Activated T-cell treated with anti-CD3 and anti-CD28 coated beads, Interleukin-2, amount 50 U/mL, for 1 hour (primary cell): ENCODE data around the gene PITPNM1.
A peak's percentile ranks its signal among the peaks of the same experiment; 100 is the strongest.
"Not testable (repeated sequence)": the region's sequence is repeated elsewhere in the genome, so short reads cannot be mapped to it uniquely, and the experiment has no call there.

Source experiments
- DNase-seq: peaks from one replicate; pipeline ENCODE4 v3.0.0-alpha.2; 2020

Gene PITPNM1

DNA sequence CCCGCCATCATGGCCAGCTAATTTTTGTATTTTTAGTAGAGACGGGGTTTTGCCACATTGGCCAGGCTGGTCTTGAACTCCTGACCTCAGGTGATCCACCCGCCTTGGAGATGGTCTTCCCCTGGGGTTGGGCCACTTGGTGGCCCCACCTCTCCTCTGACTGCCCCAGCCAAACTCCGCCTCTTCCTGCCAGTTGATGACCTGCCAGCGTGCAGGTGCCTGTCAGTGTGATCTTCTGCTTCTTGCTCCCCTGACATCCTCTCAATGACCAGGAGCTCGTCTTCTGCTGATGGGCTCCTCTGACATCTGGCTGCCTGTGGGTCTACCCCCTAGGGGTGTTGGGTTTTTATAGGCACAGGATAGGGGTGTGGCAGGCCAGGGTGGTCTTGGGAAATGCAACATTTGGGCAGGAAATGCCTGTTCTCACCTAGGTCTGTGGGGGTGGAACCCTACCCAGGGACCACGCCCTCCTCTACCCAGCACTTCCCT is 19.2 kb downstream of the PITPNM1 start:
- not testable (repeated sequence) for DNase-seq

DNA sequence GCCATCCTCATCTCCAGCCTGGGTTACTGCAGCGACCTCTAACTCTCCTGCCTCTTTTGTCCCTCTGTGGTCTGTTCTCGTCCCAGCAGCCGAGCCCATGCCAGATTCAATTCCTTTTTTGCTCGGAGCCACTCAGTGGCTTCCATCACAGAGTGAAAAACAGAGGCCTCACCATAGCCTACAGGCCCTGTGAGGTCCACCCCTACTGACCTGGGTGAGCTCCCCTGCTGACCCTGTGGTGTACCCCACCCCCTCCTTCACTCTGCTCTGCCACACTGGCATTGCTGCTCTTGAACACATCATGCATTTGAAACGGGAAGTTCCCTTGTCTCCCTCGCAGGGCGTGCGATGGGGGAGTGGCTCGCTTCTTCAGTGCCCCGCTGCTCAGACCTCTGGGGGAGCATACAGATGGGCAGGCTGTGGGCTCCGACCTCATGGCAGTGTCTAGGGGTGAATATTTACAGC is 20.3 kb downstream of the PITPNM1 start:
- peak; percentile 64 for DNase-seq

DNA sequence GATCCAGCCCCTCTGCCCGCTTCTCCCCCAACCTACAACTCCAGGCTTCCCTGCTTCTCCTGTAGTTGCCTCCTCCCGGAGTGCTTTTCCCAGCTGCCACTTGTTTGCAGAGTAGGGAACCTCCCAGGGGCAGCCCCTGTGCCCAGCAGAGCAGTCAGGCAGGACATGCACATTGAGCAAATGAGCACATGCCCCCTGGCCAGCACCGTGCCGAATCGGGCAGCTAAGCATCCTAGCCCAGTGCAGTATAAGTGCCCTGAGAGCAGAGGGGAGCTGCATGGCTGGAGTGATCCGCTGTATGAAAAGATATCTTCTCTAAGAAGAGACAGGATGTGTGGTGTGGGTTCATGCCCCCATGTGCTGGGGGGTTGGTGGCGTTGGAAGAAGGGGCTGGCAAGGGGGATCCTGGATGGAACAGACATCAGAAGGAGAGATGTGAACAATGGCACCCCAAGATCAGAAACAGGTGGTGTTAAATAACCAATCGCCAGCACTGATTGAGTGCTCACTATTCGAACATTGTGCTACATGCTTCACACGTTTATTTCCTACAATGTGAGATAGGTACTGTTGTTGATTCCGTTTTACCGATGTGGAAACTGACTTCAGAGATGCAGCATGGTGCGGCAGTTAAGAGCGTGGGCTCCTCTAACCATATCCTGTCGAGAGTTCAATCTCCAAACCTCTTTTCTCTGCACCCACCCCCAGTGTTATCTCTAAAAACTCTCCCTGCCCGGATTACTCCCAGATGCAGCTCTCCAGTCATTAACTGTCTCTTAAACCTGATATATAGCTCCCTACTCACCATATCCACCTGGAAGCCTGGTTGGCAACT is 21.1 kb downstream of the PITPNM1 start:
- DNase-seq = peak; percentile 49

DNA sequence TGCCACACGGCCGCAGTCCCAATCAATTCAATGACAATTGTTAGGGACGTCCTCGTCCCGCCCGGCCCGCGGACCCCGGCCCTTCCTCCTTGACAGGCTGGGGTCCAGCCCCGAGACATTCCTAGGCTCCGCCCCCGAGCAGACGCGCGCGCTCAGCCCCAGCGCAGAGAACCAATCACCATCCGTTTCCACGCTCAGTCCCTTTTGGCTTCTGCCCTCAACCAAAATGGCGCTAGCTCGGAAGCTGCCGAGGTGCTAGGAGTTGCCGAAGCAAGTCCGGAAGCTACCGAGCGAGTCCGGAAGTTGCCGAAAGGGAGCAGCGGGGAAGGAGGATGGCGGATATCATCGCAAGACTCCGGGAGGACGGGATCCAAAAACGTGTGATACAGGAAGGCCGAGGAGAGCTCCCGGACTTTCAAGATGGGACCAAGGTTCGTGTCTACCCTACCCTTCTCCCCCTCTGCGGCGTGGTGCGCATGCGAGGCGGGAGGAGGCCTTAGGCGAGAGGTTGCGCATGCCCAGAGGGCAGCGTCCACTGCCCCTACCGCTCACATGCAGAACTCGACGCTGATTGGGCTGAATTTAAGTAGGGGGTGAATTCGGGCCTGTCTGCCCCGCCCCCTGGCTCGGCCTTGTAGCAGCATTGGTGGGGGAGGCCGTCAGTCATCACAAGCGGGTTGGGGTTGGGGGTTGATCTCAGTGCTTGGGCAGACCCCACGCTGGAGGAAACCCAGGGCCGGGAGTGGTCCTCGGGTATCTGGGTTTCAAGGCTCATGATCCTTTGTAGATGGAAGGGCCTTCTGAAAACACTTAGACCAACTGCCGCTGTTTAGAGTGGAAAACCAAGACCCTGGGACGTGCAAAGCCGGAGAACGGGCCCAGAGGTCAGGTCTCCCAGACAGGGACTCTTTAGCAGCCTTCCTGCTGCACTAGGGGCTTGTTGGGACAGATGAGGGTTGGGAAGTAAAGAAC is 22.1 kb downstream of the PITPNM1 start, which contains the start of gene AIP:
Gene AIP, plus strand, starts transcription at position 200 of the 972 bp plus-strand sequence. Its CDS starts 133 bp downstream, at position 333.
- peak; percentile 95 for DNase-seq

DNA sequence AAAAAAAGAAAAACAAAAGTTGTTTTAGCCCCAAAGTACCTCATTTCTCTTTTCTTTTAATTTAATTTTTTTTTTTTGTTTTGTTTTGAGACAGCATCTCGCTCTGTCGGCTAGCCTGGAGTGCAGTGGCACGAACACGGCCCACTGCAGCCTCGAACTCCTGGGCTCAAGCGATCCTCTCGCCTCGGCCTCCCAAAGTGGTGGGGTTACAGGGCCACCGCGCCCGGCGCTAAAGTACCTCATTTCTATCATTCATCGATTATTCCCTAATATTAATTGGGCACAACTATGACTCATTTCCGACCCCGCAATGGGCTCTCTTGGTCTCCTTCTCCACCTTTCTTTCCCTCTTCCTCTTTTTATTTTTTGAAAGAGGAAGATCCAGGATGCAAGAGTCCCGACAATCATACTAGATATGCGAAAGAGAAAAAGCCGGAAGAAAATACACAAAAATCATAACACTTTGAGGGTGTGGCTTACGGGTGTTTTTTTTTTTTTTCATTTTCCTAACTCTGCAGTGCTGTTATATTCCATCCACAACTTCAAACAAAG is 22.8 kb downstream of the PITPNM1 start:
- DNase-seq = no peak

DNA sequence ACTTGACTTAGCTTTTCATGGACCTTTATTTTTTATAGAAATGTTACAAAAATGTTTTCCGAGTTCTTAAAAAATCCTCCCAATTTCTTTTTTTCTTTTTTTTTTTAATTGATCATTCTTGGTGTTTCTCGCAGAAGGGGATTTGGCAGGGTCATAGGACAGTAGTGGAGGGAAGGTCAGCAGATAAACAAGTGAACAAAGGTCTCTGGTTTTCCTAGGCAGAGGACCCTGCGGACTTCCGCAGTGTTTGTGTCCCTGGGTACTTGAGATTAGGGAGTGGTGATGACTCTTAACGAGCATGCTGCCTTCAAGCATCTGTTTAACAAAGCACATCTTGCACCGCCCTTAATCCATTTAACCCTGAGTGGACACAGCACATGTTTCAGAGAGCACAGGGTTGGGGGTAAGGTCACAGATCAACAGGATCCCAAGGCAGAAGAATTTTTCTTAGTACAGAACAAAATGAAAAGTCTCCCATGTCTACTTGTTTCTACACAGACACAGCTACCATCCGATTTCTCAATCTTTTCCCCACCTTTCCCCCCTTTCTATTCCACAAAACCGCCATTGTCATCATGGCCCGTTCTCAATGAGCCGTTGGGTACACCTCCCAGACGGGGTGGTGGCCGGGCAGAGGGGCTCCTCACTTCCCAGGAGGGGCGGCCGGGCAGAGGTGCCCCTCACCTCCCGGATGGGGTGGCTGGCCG is 27.7 kb downstream of the PITPNM1 start:
- not testable (repeated sequence) for DNase-seq

DNA sequence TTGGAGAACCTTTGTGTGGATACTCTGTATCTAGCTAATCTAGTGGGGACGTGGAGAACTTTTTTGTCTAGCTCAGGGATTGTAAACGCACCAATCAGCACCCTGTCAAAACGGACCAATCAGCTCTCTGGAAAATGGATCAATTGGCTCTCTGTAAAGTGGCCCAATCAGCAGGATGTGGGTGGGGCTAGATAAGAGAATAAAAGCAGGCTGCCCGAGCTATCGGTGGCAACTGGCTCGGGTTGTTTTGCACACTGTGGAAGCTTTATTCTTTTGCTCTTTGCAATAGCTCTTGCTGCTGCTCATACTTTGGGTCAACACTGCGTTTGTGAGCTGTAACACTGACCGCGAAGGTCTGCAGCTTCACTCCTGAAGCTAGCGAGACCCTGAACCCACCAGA is 28.5 kb downstream of the PITPNM1 start:
- not testable (repeated sequence) for DNase-seq

DNA sequence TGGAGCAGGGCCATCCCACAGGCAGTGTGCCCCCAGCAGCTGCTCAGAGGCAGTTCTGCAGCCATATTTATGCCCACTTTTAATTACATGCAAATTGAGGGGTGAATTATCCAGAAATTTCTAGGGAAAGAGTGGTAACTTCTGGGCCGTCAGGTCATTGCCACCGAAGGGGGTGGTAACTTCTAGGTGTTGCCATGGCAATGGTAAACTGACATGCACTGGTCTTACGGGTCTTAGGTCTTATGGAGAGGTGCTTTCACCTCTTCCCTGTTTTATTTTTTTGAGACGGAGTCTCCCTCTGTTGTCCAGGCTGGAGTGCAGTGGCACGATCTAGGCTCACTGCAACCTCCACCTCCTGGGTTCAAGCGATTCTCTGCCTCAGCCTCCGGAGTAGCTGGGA is 32.3 kb downstream of the PITPNM1 start:
- no peak for DNase-seq

DNA sequence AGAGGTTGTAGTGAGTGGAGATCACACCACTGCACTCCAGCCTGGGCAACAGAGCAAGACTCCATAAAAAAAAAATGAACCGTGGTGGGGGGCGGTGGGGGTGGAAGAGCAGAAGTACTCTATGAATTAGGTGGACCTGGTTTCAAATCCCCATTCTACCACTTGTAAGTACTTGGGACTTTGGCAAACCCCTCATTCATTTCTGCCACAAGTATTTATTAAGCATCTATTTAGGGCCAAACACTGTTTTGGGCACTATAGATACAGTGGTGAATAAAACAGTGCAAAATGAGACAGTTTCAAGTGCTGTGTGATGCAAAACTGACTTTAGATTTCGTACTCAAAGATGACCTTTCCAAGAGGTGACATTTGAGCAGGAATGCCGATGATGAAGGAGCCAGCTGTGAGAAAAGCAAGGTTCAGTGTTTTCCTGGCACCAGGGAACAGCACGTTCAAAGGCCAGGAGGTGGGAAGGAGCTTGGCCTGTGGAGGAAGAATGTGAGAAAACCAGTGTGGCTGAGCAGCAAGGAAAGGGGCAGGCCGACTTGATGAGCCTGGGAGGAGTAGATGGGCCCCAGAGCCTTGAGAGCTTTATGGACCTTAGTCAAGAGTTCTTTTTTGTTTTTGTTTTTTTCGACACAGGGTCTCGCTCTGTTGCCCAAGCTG is 34.7 kb downstream of the PITPNM1 start:
- no peak for DNase-seq

DNA sequence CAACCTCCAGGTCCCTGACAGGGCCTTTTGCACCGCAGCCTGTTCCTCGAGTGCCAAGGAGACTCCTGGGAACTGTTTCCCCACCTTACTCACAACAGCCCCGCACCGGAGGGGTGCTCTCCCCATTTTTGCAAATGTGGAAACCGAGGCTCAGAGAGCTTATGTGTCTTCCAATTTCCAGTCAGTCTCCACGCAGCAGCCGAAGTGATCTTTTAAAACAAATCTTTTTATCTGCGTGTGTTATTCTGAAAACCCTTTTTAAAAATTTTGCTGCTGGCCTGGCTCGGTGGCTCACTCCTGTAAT is 35.7 kb downstream of the PITPNM1 start:
- DNase-seq = no peak

DNA sequence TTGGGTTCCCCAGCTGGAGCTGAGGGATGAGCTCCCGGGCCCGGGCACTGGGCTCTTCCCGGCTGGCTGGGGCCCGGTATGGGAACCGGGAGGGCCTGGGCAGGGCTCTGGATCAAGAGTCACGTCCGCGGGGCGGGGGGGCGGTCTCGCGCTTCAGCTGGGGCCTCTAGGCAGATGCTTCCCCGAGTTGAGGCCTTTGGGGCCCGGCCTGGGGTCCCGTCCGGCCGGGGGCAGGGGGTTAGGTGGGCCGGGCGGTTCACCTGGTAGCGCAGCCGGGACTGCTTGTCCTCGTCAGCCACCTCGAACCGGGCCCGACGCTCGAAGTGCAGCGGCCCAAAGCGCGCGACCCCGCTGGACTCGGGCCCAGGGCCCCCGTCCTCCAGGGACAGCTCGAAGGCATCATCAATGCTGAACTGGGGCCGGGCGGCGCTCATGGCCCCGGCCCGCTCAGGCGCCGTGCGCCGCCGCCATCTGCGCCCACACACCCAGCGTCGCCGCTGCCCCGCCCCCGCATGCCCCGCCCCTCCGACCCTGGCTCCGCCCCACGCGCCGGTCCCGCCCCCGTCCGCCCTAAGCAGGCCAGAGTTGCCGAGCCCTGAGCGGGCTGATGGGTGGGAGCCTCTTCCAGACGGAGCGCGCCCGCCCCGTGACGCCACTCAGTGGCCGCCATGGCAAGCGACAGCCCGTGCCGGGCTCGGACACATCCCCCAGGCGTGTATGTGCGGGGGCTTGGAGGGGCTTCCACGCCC is 36.2 kb downstream of the PITPNM1 start, which contains the start of gene TMEM134:
Gene TMEM134, minus strand, starts transcription at position 493 of the 749 bp plus-strand sequence. Its CDS starts 59 bp downstream, at position 434.
- peak; percentile 93 for DNase-seq

DNA sequence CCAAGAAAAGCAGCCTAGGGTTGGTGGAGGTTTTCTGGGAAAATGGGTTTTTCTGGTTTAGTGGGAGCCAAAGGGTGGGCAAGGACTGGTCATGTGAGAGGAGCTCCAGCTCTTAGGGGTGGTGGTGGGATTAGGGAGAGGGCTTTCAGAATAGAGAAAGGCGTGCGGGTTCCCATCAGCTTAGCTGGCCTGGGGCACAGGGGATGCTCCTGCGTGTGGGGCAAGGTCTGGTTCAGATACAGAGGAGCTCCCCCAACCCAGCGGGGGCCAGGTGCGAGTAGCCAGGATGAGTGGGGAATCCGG is 36.8 kb downstream of the PITPNM1 start:
- DNase-seq = no peak

DNA sequence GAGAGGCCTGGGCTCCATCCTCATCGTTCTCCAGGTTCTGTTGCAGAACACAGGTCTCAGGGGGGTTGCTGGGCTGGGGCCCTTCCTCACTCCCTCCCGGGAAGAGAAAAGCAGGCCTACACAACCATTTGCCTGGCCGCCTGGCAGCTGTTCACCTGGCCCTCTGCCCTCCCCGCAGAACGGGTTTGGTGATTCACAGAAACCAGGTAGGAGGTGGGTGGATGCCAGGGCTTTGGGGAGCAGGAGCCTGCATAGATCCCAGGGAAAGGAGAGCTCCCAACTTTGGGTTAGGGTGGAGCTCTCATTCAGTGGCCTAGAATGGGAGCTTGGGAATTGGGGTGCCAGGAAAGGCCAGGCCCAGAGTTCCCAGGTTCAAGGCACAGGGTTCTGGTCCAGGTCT is 37.1 kb downstream of the PITPNM1 start:
- DNase-seq = no peak

DNA sequence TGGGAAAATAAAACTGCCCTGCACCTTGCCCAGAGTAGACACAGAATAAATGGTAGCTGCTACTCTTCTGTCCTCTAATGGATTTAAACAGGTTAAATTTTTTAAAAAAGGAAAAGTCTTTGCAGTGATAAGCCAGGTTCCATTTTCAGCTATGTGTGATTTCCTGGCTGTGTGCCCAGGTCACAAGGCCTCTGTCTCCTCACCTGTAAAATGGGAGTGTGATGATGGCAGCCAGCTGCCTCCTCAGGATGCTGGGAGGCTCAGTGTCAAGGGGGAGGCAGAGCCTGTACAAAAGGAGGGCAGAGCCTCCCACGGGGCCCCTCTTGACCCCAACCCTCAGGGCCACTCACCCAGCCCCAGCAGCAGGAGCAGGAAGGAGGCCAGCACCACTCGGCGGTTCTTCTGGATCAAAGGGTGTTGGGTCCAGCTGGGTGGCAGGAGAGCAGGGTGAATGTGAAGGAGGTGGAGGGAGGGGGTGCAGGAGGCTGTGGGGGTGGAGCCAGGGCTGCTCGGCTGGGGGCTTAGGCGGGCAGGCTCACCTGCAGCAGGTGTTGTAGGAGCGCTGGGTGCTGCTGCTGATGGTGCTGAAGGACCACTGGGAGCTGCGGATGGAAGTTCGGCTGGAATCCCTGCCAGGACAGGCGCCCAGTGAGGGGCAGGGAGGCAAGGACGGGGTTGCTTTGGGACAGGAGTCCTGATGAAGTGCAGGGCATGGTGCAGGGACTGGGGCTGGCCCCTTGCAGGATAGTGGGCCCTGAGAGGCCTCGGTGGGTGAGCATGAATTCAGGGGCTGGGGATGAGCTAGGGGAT is 38.0 kb downstream of the PITPNM1 start:
- no peak for DNase-seq

DNA sequence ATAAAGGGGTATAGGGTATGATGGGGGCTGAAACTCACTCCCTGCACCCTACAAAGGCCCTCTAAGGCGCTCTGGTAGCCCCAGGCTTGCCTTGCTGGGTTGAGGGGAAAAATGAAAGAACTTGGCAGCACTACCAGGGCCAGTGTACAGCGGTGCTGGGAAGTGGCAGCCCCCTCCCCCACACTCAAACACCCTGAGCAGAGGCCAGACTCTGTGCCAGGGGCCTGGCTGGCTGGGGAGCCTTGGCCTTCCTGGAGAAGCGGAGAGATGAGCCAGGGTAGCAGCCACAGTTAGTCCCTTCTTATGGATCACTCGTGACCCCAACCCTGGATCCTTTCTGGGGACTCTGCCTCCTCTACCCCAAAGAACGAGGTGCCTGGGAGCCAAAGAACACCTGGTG is 38.8 kb downstream of the PITPNM1 start:
- no peak for DNase-seq

DNA sequence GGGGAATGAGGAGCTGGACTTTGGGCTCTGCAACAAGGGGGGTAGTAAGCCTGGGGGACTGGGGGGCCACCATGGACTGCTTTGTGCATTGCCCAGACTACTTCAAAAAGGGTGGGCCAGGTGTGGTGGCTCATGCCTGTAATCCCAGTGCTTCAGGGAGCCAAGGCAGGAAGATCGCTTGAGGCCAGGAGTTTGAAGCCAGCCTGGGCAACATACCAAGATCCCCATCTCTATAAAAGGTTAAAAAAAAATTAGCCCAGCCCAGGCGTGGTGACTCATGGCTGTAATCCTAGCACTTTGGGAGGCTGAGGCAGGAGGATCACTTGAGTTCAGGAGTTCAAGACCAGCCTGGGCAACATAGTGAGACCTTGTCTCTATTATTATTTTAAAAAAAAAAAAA is 39.6 kb downstream of the PITPNM1 start:
- DNase-seq = not testable (repeated sequence)

DNA sequence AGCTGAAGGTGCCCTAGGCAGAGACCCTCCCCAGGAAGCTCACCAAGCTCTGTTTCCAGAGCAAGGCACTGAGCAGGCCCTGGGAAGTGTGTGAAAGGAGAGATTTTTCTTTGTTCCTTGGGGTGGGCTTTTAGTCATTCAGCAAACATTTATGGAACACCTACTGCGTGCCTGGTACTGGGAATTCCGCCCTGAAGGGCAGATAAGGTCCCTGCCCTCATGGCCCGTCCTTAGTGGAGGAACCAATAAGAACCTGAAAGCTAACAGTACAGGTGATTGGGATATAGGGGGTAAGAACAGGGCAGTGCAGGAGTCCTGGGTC is 40.0 kb downstream of the PITPNM1 start:
- DNase-seq = no peak

DNA sequence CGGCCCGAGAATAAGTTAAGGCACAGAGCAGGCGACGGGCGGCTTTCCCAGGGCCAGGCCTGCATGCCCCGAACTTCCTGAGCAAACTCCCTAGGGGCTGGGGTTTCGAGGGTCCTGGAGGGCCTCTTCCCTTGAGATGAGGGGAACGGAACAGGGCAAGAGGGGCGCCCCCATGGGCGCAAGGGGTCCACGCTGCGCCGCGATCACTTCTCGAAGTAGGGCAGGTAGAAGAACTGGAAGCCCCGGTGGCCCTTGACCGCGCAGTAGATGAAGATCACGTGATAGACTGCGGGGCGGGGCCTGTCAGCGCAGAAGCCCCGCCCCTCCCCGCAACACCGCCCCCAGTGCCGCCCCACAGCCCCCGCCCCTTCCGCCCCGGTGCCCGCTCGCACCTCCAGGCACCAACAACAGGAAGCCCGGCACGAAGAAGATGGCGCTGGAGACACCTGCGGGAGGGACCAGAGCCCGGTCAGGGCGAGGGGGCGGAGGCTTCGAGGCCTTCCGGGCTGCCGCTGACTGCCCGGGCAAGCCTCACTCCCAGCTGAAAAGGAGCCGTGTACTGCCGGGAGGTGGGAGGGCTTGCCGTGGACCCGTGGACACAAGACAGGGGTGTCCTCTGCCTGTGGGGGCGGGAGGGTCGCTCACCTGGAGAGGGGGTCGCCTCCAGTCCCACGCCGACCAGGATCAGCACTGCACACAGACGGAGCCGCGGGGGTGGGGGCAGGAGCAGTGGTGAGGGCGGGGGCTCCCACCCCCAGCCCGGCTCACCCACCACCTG is 40.6 kb downstream of the PITPNM1 start:
- DNase-seq = peak; percentile 88

DNA sequence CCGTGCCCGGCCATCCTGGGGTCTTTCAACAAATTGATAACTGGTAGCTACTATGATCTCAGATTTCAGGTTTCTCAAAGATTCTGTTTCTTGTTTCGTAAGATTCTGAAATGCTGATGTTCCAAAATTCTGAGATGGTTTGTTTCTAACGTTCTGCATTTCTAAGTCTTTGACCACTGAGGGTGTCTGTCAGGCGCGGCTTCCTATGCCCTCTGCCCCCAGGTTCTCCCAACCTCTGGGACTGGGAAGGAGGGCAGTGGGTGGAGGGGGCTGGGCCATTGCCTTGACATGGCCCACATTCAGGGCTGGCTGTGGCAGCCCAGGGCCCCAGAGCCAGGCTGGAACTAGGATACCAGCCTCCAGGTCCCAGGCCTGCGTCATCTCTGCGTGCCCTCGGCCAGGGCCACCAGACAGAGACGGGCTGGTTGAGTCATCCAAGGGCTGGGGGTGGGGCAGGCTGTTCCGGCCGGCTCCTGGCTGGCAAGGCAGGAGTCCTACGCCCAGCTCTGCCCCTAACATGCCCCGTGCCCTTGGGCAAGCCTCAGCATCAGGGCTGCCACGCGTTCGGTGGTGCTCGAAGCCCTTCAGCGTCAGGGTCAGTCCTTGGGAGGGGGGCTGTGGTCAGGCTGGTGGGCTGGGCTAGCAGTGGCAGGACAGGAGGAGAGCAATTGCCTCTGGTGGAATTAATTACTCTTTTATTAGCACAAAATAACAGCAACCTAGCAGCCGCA is 41.3 kb downstream of the PITPNM1 start:
- DNase-seq = no peak
